ENCODE measurements around the gene RBMX2. TPM values are rescaled to one million over a fixed set of nuclear protein-coding genes. Genes with fewer than 3 reads are reported as not detected.
"Not testable (repeated sequence)": the region's sequence is repeated elsewhere in the genome, so short reads cannot be mapped to it uniquely, and the experiment has no call there.

The RBMX2 gene
- total RNA-seq, 1 donor, result 19.7 TPM

GRCh38 chrX:130419263-130419662 lies 17.5 kb downstream of the RBMX2 start:
- H3K4me3 ChIP-seq (ENCODE audit: low read length), result no peak overlapping the region
- H3K4me1 ChIP-seq (ENCODE audit: insufficient read depth, low read length), result no peaks in the 10 kb centered on the region
- no peaks in the 10 kb centered on the region for H3K9me3 ChIP-seq (ENCODE audit: low read depth, low read length)
- H3K27me3 ChIP-seq (ENCODE audit: insufficient read depth, low read length), result no peaks in the 10 kb centered on the region

DNA sequence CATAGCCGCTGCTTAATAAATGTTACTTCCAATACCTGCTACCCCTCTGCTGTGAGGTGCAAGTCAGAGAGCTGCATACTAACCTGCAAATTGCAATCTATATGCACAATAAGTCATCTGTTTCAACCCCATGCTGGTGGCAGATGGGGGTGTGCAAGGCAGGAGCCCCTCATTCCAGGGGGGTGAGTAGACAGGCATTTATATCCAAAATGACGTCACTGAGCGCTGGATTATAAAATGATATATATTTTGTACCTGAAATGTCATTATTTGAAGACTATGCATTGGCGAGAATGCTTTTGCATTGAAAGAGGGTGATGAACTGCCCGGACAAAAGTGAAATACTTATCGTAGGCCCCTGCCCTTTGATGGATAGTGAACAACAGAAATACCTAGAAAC lies 24.7 kb downstream of the RBMX2 start:
- H3K27me3 ChIP-seq (ENCODE audit: insufficient read depth, low read length), result no peaks in the 10 kb centered on the region
- no peaks in the 10 kb centered on the region for H3K4me1 ChIP-seq (ENCODE audit: insufficient read depth, low read length)
- H3K9me3 ChIP-seq (ENCODE audit: low read depth, low read length), result no peaks in the 10 kb centered on the region

DNA sequence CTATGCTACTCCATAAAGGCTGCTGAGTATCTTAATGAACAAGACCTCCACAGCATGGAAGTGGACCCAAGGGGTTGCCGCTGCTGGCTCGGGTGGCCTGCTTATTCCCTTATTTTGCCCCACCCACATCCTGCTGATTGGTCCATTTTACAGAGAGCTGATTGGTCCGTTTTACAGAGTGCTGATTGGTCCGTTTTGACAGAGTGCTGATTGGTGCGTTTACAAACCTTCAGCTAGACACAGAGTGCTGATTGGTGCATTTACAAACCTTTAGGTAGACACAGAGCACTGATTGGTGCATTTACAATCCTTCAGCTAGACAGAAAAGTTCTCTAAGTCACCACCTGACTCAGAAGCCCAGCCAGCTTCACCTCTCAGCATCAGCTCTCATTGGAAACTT lies 27.4 kb downstream of the RBMX2 start:
- H3K4me3 ChIP-seq (ENCODE audit: low read length); H3K27me3 ChIP-seq (ENCODE audit: insufficient read depth, low read length); H3K4me1 ChIP-seq (ENCODE audit: insufficient read depth, low read length); H3K9me3 ChIP-seq (ENCODE audit: low read depth, low read length): not testable (repeated sequence)

More for the DNA sequence above, 24.7 kb downstream of the RBMX2 start:
- no peak overlapping the region for H3K4me3 ChIP-seq (ENCODE audit: low read length)

- H3K4me1 ChIP-seq (ENCODE audit: insufficient read depth, low read length), result no peaks in the 10 kb centered on the region
- no peaks in the 10 kb centered on the region for H3K27me3 ChIP-seq (ENCODE audit: insufficient read depth, low read length)
- no peak overlapping the region for H3K4me3 ChIP-seq (ENCODE audit: low read length)
- no peaks in the 10 kb centered on the region for H3K9me3 ChIP-seq (ENCODE audit: low read depth, low read length)
Observed at GRCh38 chrX:130435937-130436336, 34.1 kb downstream of the RBMX2 start.

DNA sequence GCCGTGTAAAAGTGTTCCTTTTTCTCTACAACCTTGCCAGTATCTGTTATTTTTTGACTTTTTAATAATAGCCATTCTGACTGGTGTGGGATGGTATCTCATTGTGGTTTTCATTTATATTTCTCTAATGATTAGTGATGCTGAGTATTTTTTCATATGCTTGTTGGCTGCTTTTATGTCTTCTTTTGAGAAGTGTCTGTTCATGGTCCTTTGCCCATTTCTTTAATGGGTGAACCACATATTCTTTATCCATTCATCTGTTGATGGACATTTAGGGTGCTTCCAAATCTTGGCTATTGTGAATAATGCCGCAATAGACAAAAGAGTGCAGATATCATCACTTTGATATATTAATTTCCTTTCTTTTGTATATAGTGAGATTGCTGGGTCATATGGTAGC lies 36.2 kb downstream of the RBMX2 start:
- not testable (repeated sequence) for H3K27me3 ChIP-seq (ENCODE audit: insufficient read depth, low read length); H3K4me3 ChIP-seq (ENCODE audit: low read length); H3K4me1 ChIP-seq (ENCODE audit: insufficient read depth, low read length); H3K9me3 ChIP-seq (ENCODE audit: low read depth, low read length)

DNA sequence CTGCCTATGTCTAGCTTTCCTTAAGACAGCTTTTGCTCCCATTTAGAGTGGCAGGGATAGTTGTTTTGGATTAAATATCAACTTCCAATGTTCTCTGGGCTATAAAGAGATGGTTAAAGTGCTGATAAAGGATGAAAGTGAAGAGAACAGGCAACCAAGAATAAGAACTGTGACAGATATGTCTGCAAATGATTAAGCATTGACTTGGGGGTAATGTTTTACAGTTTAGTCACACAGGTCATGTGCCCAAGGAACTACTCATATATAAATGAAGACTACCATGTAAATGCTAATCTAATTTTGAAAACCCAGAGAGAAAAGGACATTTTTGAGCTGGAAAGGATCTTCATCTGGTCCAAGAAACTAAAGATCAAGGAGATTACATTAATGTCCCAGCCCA lies 42.1 kb downstream of the RBMX2 start:
- H3K4me3 ChIP-seq (ENCODE audit: low read length), result no peak overlapping the region
- H3K4me1 ChIP-seq (ENCODE audit: insufficient read depth, low read length), result no peaks in the 10 kb centered on the region
- no peaks in the 10 kb centered on the region for H3K9me3 ChIP-seq (ENCODE audit: low read depth, low read length)

GRCh38 chrX:130444641-130445336 lies 43.0 kb downstream of the RBMX2 start:
- Histone ChIP-seq H3K9me3 (ENCODE audit: low read depth, low read length) (no peaks in the 10 kb centered on the region), H3K4me1 (ENCODE audit: insufficient read depth, low read length) (no peaks in the 10 kb centered on the region), H3K4me3 (ENCODE audit: low read length) (no peak overlapping the region), H3K27me3 (ENCODE audit: insufficient read depth, low read length) (no peaks in the 10 kb centered on the region)

More for the DNA sequence above, 42.1 kb downstream of the RBMX2 start:
- no peaks in the 10 kb centered on the region for H3K27me3 ChIP-seq (ENCODE audit: insufficient read depth, low read length)

DNA sequence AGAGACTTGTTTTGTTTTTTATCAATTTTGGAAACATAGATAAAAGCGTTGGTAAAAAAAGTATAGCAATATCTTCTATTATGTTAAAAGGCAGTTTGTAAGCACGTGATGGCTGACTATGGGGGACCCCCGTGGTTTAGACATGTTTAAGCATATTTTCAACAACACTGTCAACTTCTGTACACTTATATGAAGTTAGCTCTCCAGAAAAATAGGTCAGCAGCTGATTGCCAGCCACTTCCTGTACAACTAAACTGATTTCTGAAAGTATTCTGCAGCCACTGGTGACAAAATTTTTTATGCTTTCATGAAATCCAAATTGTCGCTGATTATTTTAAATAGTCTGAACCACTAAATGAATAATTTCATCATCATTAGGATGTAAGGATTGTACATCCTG lies 45.2 kb downstream of the RBMX2 start:
- no peak overlapping the region for H3K4me3 ChIP-seq (ENCODE audit: low read length)
- no peaks in the 10 kb centered on the region for H3K27me3 ChIP-seq (ENCODE audit: insufficient read depth, low read length)
- no peaks in the 10 kb centered on the region for H3K4me1 ChIP-seq (ENCODE audit: insufficient read depth, low read length)
- no peaks in the 10 kb centered on the region for H3K9me3 ChIP-seq (ENCODE audit: low read depth, low read length)

Other genes with a start within 250 kb of the RBMX2 start
- gene AIFM1, start 236.1 kb upstream of the RBMX2 start, total RNA-seq, result 5.0 TPM
- gene RAB33A, start 230.0 kb upstream of the RBMX2 start, total RNA-seq, result 8.2 TPM
- gene ZNF280C, start 133.1 kb upstream of the RBMX2 start, total RNA-seq, result 5.8 TPM
- gene SLC25A14, start 62.1 kb upstream of the RBMX2 start, total RNA-seq, result 7.8 TPM
- not detected for gene GPR119, start 16.3 kb upstream of the RBMX2 start, total RNA-seq

Data from mononuclear cell (primary cell).